Measurements from ENCODE around the gene GNB1.

GRCh38 chr1:1778663-1779319, 112.1 kb downstream of the GNB1 start:
- no peak for TF ChIP-seq CTCF (conservative IDR thresholded peaks at IDR 0.05 in 1 of 2, IDR thresholded peaks at IDR 0.05 in 1 of 2; ENCODE audit: low read depth in 1 of 2, low read length in 2 of 2)
- no peak for TF ChIP-seq EZH2 (IDR thresholded peaks at IDR 0.05; ENCODE audit: low read length, missing control alignments)
